Measurements from ENCODE around the gene SPATA2L. TPM values are rescaled to one million over a fixed set of nuclear protein-coding genes. Genes with fewer than 3 reads are reported as not detected.

Gene SPATA2L
- total and polyA plus RNA-seq, 2 of the 13 experiments (the other 11 are each of a cell fraction or from before 2014, with no cell fraction given): 9.1 to 20.7 TPM

- TF ChIP-seq ZNF687 (CRISPR knock-in tag; IDR thresholded peaks at IDR 0.05) (0 out of 2 replicates have a peak, but pooled peaks have one; percentile 20), NR2F6 (IDR thresholded peaks at IDR 0.05) (no peak), NR2F6 (CRISPR knock-in tag; IDR thresholded peaks at IDR 0.05) (no peak), USF2 (IDR thresholded peaks at IDR 0.05; ENCODE audit: low read depth, low read length) (no peak), USF2 (CRISPR knock-in tag; IDR thresholded peaks at IDR 0.05; ENCODE audit: borderline replicate concordance) (no peak), ZSCAN9 (CRISPR knock-in tag; IDR thresholded peaks at IDR 0.05; ENCODE audit: borderline replicate concordance) (no peak), NCOR1 (IDR thresholded peaks at IDR 0.05; ENCODE audit: borderline replicate concordance, low read length) (no peak), POLR2A (IDR thresholded peaks at IDR 0.05; ENCODE audit: insufficient read depth in 1 of 2, low read depth in 2 of 2, low read length in 2 of 2) (peak in 1 of 2 experiments; percentile 45; a peak in 1 of 4 replicates), POLR2G (IDR thresholded peaks at IDR 0.05; ENCODE audit: low read depth, low read length) (peak; percentile 52), RBM22 (optimal IDR thresholded peaks at IDR 0.05; ENCODE audit: low read length) (peak; percentile 91), AGO2 (optimal IDR thresholded peaks at IDR 0.05; ENCODE audit: low read depth, low read length) (peak; percentile 84), PBX3 (CRISPR knock-in tag; IDR thresholded peaks at IDR 0.05; ENCODE audit: borderline replicate concordance) (0 out of 2 replicates have a peak, but pooled peaks have one; percentile 30), ZNF629 (CRISPR knock-in tag; conservative IDR thresholded peaks at IDR 0.05) (no peak), KDM5A (IDR thresholded peaks at IDR 0.05; ENCODE audit: borderline replicate concordance, low read length) (no peak), ZNF574 (CRISPR knock-in tag; IDR thresholded peaks at IDR 0.05) (no peak), SOX6 (IDR thresholded peaks at IDR 0.05) (no peak), SOX6 (CRISPR knock-in tag; IDR thresholded peaks at IDR 0.05) (0 out of 2 replicates have a peak, but pooled peaks have one; percentile 9), ZNF660 (CRISPR knock-in tag; IDR thresholded peaks at IDR 0.05; ENCODE audit: borderline replicate concordance, low read depth) (no peak), GATA4 (IDR thresholded peaks at IDR 0.05; ENCODE audit: borderline replicate concordance, low read depth) (no peak), ISL2 (CRISPR knock-in tag; IDR thresholded peaks at IDR 0.05) (no peak), ZNF501 (CRISPR knock-in tag; IDR thresholded peaks at IDR 0.05) (peak; percentile 50; the same call in 1 of the 2 replicates), NBN (conservative IDR thresholded peaks at IDR 0.05) (no peak), KDM5B (CRISPR knock-in tag; IDR thresholded peaks at IDR 0.05; ENCODE audit: borderline replicate concordance) (0 out of 2 replicates have a peak, but pooled peaks have one; percentile 22)
These were observed 41.4 kb upstream of the SPATA2L start (continued) for GRCh38 chr16:89742948-89743347.
